K562 (cell line): Measurements from ENCODE around the gene ARHGAP35.

ENCODE experiments used
- CTCF ChIP-seq, 3 experiments: IDR thresholded peaks in 2 of 3; conservative IDR thresholded peaks in 1 of 3; 2 replicates each; pipeline ENCODE4 v1.5.1; 2011 to 2012; ENCODE audit warnings: low read length in 3 of 3, mild to moderate bottlenecking in 3 of 3, control low read depth in 2 of 3, improper control_type of control experiment in 1 of 3, inconsistent platforms in 1 of 3, low read depth in 1 of 3, mixed read lengths in 1 of 3, moderate library complexity in 1 of 3; ENCODE audit not compliant: insufficient read depth in 2 of 3
- HBP1 ChIP-seq: fragments of 450-650 bp; formaldehyde crosslinking; IDR thresholded peaks from 2 replicates; pipeline ENCODE4 v1.4.0; 2022; ENCODE audit warnings: missing genetic modification characterization
- HNRNPLL ChIP-seq: fragments of 200-400 bp; formaldehyde crosslinking; IDR thresholded peaks from 2 replicates; pipeline ENCODE4 v1.6.1; 2017; ENCODE audit warnings: low read length, low read depth, mild to moderate bottlenecking; ENCODE audit not compliant: poor library complexity, severe bottlenecking
- MXD1 ChIP-seq: fragments of 250-450 bp; sonication (Bioruptor Pico); IDR thresholded peaks from 2 replicates; pipeline ENCODE4 v1.8.0; 2021; ENCODE audit warnings: borderline replicate concordance, mild to moderate bottlenecking, moderate library complexity; ENCODE audit not compliant: poor library complexity, severe bottlenecking
- NCOA4 ChIP-seq: fragments of 450-650 bp; IDR thresholded peaks from 2 replicates; pipeline ENCODE4 v1.6.1; 2018; ENCODE audit warnings: mild to moderate bottlenecking; ENCODE audit not compliant: partially characterized antibody
- NFE2 ChIP-seq: IDR thresholded peaks from 2 replicates; pipeline ENCODE4 v1.6.1; 2014; ENCODE audit warnings: antibody characterized with exemption, low read depth
- NR2C2 ChIP-seq, 2 experiments: fragments of 200-800 bp in 1 of 2; sonication (Bioruptor generic) in 1 of 2; sonication (generic) in 1 of 2; formaldehyde crosslinking in 1 of 2; IDR thresholded peaks; 2 replicates each; pipeline versions ENCODE4 v1.6.1 to v1.8.0; 2016 to 2022; ENCODE audit warnings: mild to moderate bottlenecking in 1 of 2, missing compliant biosample characterization in 1 of 2, missing genetic modification characterization in 1 of 2, missing genetic modification reagents in 1 of 2
- RREB1 ChIP-seq: fragments of 250-450 bp; sonication (Bioruptor Pico); IDR thresholded peaks from 2 replicates; pipeline ENCODE4 v1.4.0; 2020
- ZHX1 ChIP-seq: fragments of 150-350 bp; conservative IDR thresholded peaks from 2 replicates; pipeline ENCODE4 v1.6.1; 2014; ENCODE audit warnings: low read length
- ZNF280B ChIP-seq: fragments of 250-450 bp; sonication (Bioruptor Pico); IDR thresholded peaks from 2 replicates; pipeline ENCODE4 v1.5.1; 2021; ENCODE audit warnings: mild to moderate bottlenecking
- ZNF398 ChIP-seq: fragments of 250-450 bp; sonication (Bioruptor Pico); IDR thresholded peaks from 2 replicates; pipeline ENCODE4 v1.8.0; 2021; ENCODE audit warnings: moderate library complexity, mild to moderate bottlenecking, inconsistent platforms
- ZNF76 ChIP-seq: fragments of 250-450 bp; sonication (Bioruptor Pico); IDR thresholded peaks from 2 replicates; pipeline ENCODE4 v1.4.0; 2020; ENCODE audit warnings: mild to moderate bottlenecking, moderate library complexity, borderline replicate concordance

GRCh38 chr19:46881092-46881491 lies 20.3 kb downstream of the ARHGAP35 start:
- TF ChIP-seq NCOA4 (no peak), ZNF280B (CRISPR knock-in tag) (no peak), HNRNPLL (no peak), NR2C2 (CRISPR knock-in tag; IDR thresholded peaks at IDR 0.05) (no peak), NR2C2 (tag; IDR thresholded peaks at IDR 0.05) (no peak), RREB1 (CRISPR knock-in tag) (no peak), ZNF76 (CRISPR knock-in tag) (no peak), CTCF (IDR thresholded peaks at IDR 0.05 in 2 of 3, conservative IDR thresholded peaks at IDR 0.05 in 1 of 3; ENCODE audit: insufficient read depth in 2 of 3, low read depth in 1 of 3, low read length in 3 of 3) (no peak), ZNF398 (CRISPR knock-in tag) (no peak), ZHX1 (no peak), HBP1 (no peak), NFE2 (no peak), MXD1 (CRISPR knock-in tag) (no peak)
